Measurements from ENCODE around the gene PTPN3. TPM values are rescaled to one million over a fixed set of nuclear protein-coding genes. Genes with fewer than 3 reads are reported as not detected.
A peak's percentile ranks its signal among the peaks of the same experiment; 100 is the strongest.

Gene PTPN3
- total RNA-seq, 2 donors from 2014 or later = 0.41 to 0.82 TPM

DNA sequence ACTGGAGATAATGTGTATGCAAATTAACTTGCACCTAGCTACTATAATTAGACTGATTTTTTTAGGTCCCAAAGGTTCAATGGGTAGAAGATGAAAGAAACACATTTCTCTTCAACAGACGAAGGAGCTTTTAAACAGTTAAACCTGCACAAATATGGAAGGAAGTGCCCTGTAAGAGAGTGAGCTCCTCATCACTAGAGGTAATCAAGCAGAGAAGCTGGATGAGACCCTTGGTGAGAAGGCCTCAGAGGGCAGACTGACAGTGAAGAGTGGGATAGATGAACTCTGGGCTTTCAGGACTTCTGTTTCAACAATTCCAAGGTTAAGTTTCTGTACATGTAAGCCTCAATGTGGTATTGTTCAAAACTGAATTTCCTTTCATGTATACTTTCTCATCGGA is 23.2 kb downstream of the PTPN3 start:
- no peaks in the 10 kb centered on the region for H3K4me1 Mint-ChIP-seq
- no peak for ATAC-seq (replicated peaks)
- H3K27me3 Mint-ChIP-seq = peaks cover 22% of the 10 kb centered on the region
- no peak overlapping the region for H3K4me3 Mint-ChIP-seq
- no peak overlapping the region for H3K27ac Mint-ChIP-seq
- no peaks in the 10 kb centered on the region for H3K9me3 Mint-ChIP-seq
- H3K36me3 Mint-ChIP-seq (ENCODE audit: low read depth) = no peaks in the 10 kb centered on the region

DNA sequence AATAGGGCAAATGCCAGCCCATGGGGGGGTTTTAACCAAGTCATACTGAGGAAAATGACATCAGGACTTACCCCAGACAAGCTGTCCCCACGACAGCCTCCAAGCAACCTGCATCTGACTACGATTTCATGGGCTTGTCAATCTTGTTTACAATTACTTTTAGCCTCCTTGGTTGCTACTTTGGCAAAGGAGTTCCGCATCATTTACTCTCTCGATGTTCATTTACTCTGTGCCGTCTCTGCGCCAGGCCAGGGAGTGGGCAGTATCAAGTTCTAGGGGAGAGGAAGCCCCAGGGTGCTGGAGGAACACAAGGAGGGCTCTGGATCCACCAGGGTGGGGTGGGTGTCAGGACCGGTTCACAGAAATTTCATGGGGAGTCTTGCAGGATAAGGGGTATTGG is 23.9 kb downstream of the PTPN3 start:
- Mint-ChIP-seq H3K4me3 (no peak overlapping the region), H3K9me3 (no peaks in the 10 kb centered on the region), H3K4me1 (no peaks in the 10 kb centered on the region), H3K27me3 (peaks cover 21% of the 10 kb centered on the region), H3K27ac (no peak overlapping the region), H3K36me3 (ENCODE audit: low read depth) (no peaks in the 10 kb centered on the region)
- no peak for ATAC-seq (replicated peaks)

DNA sequence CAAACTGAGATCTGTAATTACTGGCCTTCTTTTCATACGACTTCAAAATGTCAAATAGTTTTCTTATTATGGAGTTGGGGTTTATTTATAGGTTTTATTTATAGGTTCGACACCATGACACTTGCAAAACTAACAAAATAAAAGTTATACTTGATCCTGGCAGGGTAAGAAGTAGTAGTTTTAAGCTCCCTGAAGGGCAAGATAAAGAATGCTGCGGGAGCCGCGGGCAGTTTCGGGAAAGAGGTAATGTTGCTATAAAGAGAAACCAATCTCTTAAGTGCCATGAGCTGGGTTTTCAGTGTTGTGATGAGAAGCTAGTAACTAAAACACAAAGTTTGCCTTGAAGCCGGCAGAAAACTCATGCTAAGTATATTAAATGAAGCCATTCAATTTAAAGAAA is 24.8 kb downstream of the PTPN3 start:
- ATAC-seq (replicated peaks) = no peak
- Mint-ChIP-seq H3K9me3 (no peaks in the 10 kb centered on the region), H3K36me3 (ENCODE audit: low read depth) (no peaks in the 10 kb centered on the region), H3K27ac (no peak overlapping the region), H3K27me3 (peaks cover 20% of the 10 kb centered on the region), H3K4me1 (no peaks in the 10 kb centered on the region), H3K4me3 (no peak overlapping the region)

DNA sequence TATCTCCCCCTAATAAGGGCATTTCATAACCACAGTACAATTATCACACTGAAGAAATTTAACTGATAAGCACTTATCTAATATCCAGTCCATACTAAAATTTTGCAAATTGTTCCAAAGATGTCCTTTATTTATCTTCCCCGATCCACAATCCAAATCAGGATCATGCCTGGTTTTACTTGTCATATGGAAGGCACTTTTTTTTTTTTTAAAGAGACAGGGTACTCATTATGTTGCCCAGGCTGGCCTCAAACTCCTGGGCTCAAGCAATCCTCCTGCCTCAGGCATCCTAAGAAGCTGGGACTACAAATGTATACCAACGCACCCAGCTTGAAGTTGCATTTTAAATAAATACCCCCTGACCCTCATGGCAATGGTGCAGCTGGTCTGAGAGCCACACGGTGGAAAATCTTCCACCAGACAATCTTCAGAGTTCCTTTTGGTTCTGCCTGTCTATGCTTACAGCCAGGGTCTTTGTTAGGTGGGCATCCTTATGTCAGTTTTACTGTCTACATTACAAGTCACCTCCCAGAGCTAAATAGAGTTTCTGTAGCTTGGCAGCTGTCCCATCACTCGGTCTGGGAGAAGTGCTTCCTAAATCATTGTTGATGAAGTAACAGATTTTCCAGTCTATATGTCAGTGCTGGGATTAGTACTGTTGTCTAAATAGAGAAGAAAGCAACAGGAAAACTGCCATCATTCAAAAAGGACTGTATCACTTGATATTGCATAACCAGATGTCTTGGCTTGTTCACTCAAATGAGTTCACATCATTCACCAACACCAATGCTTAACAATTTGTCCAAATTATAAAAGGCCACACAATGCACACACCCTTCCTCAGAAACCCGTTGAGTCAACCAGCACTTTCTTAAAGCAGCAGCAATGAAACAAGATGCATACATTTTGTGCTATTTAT is 26.4 kb downstream of the PTPN3 start:
- H3K27me3 Mint-ChIP-seq = peaks cover 21% of the 10 kb centered on the region
- ATAC-seq (replicated peaks) = no peak
- H3K4me1 Mint-ChIP-seq = no peaks in the 10 kb centered on the region
- H3K36me3 Mint-ChIP-seq (ENCODE audit: low read depth) = no peaks in the 10 kb centered on the region
- no peak overlapping the region for H3K4me3 Mint-ChIP-seq
- H3K27ac Mint-ChIP-seq = no peak overlapping the region
- no peaks in the 10 kb centered on the region for H3K9me3 Mint-ChIP-seq

DNA sequence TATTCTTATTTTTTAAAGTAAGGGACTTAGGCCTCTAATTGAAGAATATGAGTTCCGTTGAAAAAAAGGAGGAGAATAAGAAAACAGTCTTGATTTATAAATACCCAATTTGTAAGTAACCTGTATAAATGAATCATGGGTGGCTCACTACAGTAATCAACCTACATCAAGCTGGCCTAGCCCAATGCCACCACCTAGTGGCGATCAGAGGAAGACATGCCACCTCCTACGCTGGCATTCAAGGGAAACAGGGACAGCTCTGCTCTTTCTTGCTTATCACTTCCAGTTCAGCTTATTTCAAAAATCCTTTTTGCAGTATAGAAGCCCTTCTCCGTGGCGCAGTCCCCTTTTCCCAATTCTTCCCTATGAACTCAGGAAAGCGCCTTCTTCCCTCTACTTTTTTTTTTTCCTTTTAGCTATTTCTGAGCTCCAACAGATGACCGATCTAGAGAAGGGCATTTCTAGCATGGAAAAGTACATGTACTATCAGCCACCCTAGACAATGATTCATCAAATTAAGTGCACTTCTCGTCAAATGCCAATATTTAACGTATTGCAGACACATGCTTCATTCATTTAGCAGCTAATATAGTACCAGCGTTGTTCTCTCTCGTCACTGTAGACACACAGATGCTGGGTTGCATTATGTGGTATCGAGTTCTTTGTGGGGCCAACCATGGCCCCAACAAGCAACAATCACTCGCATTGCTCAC is 28.3 kb downstream of the PTPN3 start:
- H3K36me3 Mint-ChIP-seq (ENCODE audit: low read depth) = no peaks in the 10 kb centered on the region
- H3K27ac Mint-ChIP-seq = no peak overlapping the region
- peaks cover 34% of the 10 kb centered on the region for H3K27me3 Mint-ChIP-seq
- ATAC-seq (replicated peaks) = peak; percentile 93
- H3K4me3 Mint-ChIP-seq = no peak overlapping the region
- no peaks in the 10 kb centered on the region for H3K9me3 Mint-ChIP-seq
- H3K4me1 Mint-ChIP-seq = no peaks in the 10 kb centered on the region

DNA sequence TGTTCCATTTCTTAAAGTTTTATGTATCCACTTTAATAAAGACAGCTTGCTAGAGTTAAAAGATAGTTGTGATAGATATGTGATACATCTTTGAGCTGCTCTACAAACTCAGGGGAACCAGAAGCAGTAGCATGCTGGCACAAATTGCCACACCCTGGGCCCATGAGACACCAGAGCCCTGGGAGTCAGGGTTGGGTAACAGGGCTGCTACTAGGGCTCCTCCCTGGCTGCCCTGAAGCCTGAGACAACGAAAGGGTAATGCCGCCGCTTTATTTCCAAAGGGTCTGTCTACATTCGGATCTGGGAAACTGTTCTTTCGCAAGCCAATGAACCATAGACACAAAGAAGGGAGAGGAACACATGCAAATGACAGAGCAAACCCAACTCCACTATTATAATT is 29.2 kb downstream of the PTPN3 start:
- Mint-ChIP-seq H3K4me1 (no peaks in the 10 kb centered on the region), H3K36me3 (ENCODE audit: low read depth) (no peaks in the 10 kb centered on the region), H3K27ac (no peak overlapping the region), H3K27me3 (peaks cover 33% of the 10 kb centered on the region), H3K9me3 (no peaks in the 10 kb centered on the region), H3K4me3 (no peak overlapping the region)
- ATAC-seq (replicated peaks) = no peak

DNA sequence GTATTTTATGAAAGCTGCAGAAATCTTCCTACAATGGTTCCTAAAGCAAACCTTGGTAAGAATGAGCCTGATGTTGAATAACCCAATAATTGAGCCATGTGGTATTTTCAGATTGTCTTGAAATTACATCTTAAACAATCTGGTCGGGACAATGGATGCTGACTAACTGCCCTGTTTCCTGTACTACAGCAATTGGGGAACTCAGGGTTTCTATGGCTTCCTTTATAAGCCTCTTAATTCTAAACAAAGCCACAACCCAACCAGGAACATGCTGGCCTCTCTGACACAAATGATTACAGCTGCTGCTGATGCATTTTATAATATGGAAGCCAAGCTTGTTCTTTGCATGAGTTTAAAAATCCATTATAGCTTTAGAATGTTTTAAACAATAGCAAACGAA is 30.2 kb downstream of the PTPN3 start:
- H3K4me1 Mint-ChIP-seq = no peaks in the 10 kb centered on the region
- no peaks in the 10 kb centered on the region for H3K36me3 Mint-ChIP-seq (ENCODE audit: low read depth)
- no peak overlapping the region for H3K4me3 Mint-ChIP-seq
- no peaks in the 10 kb centered on the region for H3K9me3 Mint-ChIP-seq
- peak; percentile 38 for ATAC-seq (replicated peaks)
- peaks cover 31% of the 10 kb centered on the region for H3K27me3 Mint-ChIP-seq
- H3K27ac Mint-ChIP-seq = no peak overlapping the region

DNA sequence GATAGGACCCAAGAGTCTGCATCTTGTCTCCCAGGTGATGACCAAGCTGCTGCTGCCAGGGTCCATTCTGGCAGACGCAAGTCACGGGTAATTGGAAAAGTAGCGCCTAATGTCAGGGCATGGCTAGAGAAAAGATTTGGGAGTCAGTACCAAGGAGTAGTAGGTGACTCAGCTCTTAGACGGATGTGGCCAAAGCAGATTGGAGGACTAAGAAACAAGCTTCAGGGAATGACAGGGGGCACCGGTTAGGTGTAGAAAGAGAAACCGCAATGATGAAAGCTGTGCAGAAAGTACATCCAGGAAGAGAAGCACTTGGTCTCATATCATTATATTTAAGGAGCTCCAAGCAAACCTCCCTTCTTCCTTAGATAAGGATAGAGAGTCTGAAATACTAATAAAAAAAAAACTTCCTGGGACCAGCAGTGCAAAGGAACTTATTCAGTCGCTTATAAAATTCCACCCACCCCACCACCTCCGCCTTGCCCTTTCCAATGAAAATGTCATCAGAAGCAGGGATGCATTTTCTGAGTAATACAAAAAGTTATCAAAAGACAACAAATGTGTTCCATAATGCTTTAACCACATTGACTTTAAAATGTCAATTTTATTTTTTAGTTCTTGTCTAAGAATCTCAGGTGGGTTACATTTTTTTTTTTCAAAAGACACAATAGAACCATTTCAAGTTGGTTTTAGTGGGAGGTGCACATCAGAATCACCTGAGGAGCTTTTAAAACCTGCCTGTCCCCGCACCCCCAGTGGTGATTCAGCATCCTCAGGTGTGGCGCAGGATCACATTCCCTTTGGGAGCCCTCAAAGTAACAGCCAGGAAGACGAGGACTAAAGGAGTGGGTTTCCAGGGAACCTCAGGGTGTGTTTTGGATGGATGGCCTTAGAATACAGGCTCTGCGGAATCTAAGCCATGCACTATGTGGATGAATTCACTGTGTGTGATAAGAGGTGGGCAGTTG is 31.2 kb downstream of the PTPN3 start:
- Mint-ChIP-seq H3K9me3 (no peaks in the 10 kb centered on the region), H3K27me3 (peaks cover 39% of the 10 kb centered on the region), H3K4me1 (no peaks in the 10 kb centered on the region), H3K4me3 (no peak overlapping the region), H3K36me3 (ENCODE audit: low read depth) (no peaks in the 10 kb centered on the region), H3K27ac (no peak overlapping the region)
- no peak for ATAC-seq (replicated peaks)

DNA sequence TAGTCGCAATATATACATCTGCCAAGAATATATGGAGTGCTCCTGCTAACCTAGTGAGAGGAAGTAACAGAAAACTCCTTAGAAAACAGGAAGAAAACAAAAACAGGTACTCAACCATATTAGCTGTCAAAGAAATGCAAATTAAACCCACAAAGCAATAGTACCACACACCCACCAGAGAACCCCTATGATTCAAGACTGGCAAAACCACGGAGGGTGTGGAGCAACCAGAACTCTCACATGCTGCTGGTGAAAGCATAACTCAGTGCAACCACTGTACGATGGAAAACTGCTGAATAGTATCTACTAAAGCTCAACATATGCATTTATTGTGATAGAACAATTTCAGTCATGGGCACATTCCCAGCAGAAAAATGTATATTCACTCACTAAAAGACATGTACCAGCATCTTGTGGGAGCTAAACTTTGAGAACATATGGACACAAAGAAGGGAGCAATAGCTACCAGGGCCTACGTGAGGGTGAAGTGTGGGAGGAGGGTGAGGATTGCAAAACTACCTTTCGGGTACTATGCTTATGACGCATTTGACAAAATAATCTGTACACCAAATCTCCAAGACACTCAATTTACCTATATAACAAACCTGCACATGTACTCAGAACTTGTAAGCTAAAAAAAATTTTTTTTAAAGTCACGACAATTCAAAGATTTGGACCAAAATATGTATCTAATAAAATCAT is 34.0 kb downstream of the PTPN3 start:
- no peak overlapping the region for H3K4me3 Mint-ChIP-seq
- no peaks in the 10 kb centered on the region for H3K9me3 Mint-ChIP-seq
- peak; percentile 83 for ATAC-seq (replicated peaks)
- no peaks in the 10 kb centered on the region for H3K4me1 Mint-ChIP-seq
- no peak overlapping the region for H3K27ac Mint-ChIP-seq
- peaks cover 42% of the 10 kb centered on the region for H3K27me3 Mint-ChIP-seq
- no peaks in the 10 kb centered on the region for H3K36me3 Mint-ChIP-seq (ENCODE audit: low read depth)

DNA sequence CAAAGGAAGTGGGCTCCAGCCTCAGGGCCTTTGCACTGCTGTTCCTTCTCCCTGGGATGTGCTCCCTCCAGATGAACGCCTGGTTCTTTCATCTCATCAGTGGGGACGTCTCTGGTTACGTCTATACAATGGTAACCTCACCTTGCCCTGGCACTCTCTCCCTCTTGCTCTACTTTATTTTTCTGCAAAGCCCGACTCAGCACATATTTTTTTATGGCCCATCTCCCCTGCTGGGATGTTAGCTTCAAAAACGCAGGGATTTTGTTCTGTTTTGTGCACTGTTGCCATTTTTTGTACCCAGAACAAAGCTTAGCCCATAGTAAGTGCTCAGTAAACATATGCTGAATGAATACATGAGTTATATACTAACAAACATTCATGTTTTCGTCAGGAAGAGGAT is 37.5 kb downstream of the PTPN3 start:
- H3K4me3 Mint-ChIP-seq = no peak overlapping the region
- no peak for ATAC-seq (replicated peaks)
- no peaks in the 10 kb centered on the region for H3K36me3 Mint-ChIP-seq (ENCODE audit: low read depth)
- H3K27me3 Mint-ChIP-seq = peaks cover 42% of the 10 kb centered on the region
- no peak overlapping the region for H3K27ac Mint-ChIP-seq
- H3K4me1 Mint-ChIP-seq = no peaks in the 10 kb centered on the region
- no peaks in the 10 kb centered on the region for H3K9me3 Mint-ChIP-seq

DNA sequence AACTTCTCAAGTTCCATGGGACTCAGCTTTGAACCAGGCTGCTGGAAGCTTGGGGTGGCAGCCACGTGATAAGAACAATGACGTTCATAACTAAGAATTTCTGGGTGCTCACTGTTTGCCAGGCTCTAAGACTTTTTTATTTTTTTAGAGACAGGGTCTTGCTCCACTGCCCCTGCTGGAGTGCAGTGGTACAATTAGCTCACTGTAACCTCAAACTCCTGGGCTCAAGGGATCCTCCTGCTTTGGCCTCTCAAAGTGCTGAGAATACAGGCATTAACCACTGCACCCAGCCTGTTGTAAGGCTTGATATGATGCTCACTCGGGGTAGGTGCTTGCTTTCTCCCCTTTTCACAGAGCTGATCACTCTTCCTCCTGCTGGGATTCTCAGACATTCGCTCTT is 38.7 kb downstream of the PTPN3 start:
- Mint-ChIP-seq H3K4me1 (no peaks in the 10 kb centered on the region), H3K27ac (no peak overlapping the region), H3K27me3 (peaks cover 45% of the 10 kb centered on the region), H3K36me3 (ENCODE audit: low read depth) (no peaks in the 10 kb centered on the region), H3K4me3 (no peak overlapping the region), H3K9me3 (no peaks in the 10 kb centered on the region)
- no peak for ATAC-seq (replicated peaks)

DNA sequence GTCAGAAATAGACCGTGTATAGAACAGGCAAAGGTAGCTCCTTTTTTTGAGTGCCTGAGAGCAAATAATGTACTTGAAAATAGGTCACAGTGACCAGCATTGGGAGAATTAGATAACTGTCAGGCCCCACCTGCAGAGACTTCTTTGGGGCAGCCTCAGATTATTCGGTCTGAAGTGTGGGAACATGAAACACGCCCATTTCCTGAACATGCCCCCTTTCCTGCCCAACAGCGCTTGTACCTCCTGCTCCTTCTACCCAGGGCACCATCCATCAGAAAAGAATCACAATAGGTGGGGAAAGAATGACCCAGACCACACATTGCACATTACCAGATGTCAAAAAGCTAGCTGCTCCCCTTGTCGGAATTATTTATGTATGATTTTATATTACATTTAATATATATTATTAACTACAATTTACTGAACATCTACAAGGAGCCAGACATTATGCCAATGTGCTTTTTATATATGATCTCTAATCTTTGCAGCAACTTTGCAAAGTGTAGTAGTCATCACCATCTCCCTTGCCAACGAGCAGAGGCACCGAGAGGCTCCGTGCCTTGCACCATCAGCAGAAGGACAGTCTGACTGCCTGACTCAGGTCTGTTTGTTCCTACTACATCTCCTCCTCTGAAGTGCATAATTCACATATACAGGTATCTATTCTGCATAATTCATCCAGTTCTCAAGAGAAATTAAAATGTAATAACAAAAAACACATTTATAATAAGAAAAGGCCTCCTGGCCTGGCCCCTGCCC is 39.5 kb downstream of the PTPN3 start:
- Mint-ChIP-seq H3K27me3 (peaks cover 43% of the 10 kb centered on the region), H3K4me3 (no peak overlapping the region), H3K9me3 (no peaks in the 10 kb centered on the region), H3K36me3 (ENCODE audit: low read depth) (no peaks in the 10 kb centered on the region), H3K27ac (no peak overlapping the region), H3K4me1 (no peaks in the 10 kb centered on the region)
- no peak for ATAC-seq (replicated peaks)

DNA sequence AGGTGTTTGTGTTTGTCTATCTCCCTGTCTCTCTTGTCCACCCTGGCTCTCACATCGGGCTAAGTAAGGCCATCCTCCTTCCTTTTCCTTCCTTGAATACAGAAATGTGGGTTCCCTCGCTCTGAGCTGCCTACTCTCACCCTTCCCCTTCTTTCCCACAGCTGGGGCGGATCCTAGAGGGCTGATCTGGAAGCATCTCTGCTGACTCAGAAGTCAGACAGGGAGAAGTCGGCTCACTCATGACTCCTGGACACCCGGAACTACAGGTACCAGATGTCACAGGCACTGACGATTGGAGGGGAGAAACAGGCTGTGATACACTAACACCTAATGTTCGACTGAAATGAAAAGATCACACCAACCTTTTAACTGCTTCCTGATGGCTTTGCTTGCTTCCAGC is 41.3 kb downstream of the PTPN3 start:
- no peaks in the 10 kb centered on the region for H3K36me3 Mint-ChIP-seq (ENCODE audit: low read depth)
- no peak overlapping the region for H3K27ac Mint-ChIP-seq
- H3K9me3 Mint-ChIP-seq = no peaks in the 10 kb centered on the region
- no peak for ATAC-seq (replicated peaks)
- no peak overlapping the region for H3K4me3 Mint-ChIP-seq
- H3K4me1 Mint-ChIP-seq = no peaks in the 10 kb centered on the region
- peaks cover 38% of the 10 kb centered on the region for H3K27me3 Mint-ChIP-seq

Measured in activated T-helper 17 cell treated with anti-CD3 and anti-CD28 coated beads, Interleukin-2, amount 50 U/mL, for 72 hours (primary cell).